ENCODE results near the gene PCDHA1. TPM values are rescaled to one million over a fixed set of nuclear protein-coding genes. Genes with fewer than 3 reads are reported as not detected.

The PCDHA1 gene
- total RNA-seq, 1 experiment from 2014 or later: 0.45 TPM

DNA sequence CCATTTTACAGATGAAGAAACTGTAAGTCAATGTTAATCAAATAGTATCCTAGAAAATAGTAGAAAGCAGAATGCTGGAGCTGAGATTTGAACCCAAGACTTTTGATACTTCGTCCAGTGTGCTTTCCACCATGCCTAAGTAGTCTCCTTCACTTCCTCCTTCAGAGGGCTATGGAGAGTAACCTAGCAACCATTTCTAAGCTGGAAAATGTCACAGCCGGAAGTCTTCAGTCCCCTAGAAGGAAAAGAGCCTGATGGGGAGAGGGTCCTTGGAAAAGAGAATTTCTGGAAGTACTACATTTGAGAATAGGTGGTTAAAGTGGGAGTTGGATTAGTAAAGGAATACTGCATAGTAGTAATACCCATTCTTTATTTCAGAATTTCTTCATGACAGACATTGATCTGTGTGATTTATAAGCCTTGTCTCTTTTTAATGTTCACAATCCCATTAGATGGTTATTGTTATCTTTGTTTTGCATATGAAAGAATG is 213.0 kb downstream of the PCDHA1 start:
- no peak for TF ChIP-seq EZH2 (IDR thresholded peaks at IDR 0.05; ENCODE audit: borderline replicate concordance, low read depth, low read length, poor library complexity, severe bottlenecking)
- TF ChIP-seq, protein P1, sequence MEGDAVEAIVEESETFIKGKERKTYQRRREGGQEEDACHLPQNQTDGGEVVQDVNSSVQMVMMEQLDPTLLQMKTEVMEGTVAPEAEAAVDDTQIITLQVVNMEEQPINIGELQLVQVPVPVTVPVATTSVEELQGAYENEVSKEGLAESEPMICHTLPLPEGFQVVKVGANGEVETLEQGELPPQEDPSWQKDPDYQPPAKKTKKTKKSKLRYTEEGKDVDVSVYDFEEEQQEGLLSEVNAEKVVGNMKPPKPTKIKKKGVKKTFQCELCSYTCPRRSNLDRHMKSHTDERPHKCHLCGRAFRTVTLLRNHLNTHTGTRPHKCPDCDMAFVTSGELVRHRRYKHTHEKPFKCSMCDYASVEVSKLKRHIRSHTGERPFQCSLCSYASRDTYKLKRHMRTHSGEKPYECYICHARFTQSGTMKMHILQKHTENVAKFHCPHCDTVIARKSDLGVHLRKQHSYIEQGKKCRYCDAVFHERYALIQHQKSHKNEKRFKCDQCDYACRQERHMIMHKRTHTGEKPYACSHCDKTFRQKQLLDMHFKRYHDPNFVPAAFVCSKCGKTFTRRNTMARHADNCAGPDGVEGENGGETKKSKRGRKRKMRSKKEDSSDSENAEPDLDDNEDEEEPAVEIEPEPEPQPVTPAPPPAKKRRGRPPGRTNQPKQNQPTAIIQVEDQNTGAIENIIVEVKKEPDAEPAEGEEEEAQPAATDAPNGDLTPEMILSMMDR (conservative IDR thresholded peaks at IDR 0.05; ENCODE audit: low read depth, low read length): no peak
- intact Hi-C loops (cut with micrococcal nuclease; ENCODE audit: unreplicated experiment): no loop called here
- DNase-seq (ENCODE audit: low spot score): peak; percentile 23
- no TSS peak for BruUV-seq (replicated peaks)
- peaks cover 75% of the 10 kb centered on the region for H3K4me1 ChIP-seq (ENCODE audit: insufficient read depth, low read length, poor library complexity, severe bottlenecking)
- no peaks in the 10 kb centered on the region for H3K36me3 ChIP-seq (ENCODE audit: insufficient read depth, low read length, poor library complexity, severe bottlenecking)
- no peaks in the 10 kb centered on the region for H3K9me3 ChIP-seq (ENCODE audit: low read depth, low read length, poor library complexity, severe bottlenecking)
- ChIA-PET POLR2A (ENCODE audit: low non-redundant PET) (no interaction called here), CTCF (no interaction called here)
- no peaks in the 10 kb centered on the region for H3K27me3 ChIP-seq (replicated peaks; ENCODE audit: insufficient read depth, low read depth, low read length, poor library complexity)
- H3K4me3 ChIP-seq (ENCODE audit: low read depth, low read length, poor library complexity, severe bottlenecking): no peak overlapping the region
- H3K27ac ChIP-seq (ENCODE audit: low read depth, low read length, poor library complexity, severe bottlenecking): peak overlapping the region; percentile 13

DNA sequence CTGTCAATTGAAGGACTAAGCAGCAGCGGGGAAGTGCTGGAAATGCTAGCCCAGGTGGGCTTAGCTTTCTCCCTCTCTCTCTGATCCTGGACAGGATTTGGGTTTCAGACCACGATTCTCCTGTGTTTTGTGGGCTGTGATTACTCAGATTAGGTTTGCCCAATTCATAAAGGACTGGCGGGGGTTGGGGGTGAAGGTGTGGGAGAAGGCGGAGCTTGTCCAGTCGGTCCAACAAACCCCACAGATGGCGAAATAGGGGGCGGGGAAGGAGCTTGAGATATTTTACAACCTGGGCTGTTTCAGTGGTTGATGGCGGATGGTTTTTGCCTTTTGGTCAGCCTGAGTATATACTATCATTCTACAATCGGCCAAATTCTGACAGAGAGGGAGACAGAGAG is 215.5 kb downstream of the PCDHA1 start:
- ChIA-PET POLR2A (ENCODE audit: low non-redundant PET) (interaction anchor here (1.3 kb wide), 1 partner anchor 39 kb away, joined by 4 read pairs; no protein-coding TSS in a partner anchor), CTCF (interaction anchor here (0.6 kb wide), 1 partner anchor 133 kb away, joined by 3 read pairs; the partner anchor contains the start of gene PCDHA11)
- TSS peak; percentile 86 for BruUV-seq (replicated peaks)
- TF ChIP-seq EZH2 (IDR thresholded peaks at IDR 0.05; ENCODE audit: borderline replicate concordance, low read depth, low read length, poor library complexity, severe bottlenecking): no peak
- TF ChIP-seq, protein P1 (conservative IDR thresholded peaks at IDR 0.05; ENCODE audit: low read depth, low read length): no peak
- peak overlapping the region; percentile 38 for H3K4me3 ChIP-seq (ENCODE audit: low read depth, low read length, poor library complexity, severe bottlenecking)
- no peaks in the 10 kb centered on the region for H3K9me3 ChIP-seq (ENCODE audit: low read depth, low read length, poor library complexity, severe bottlenecking)
- H3K27me3 ChIP-seq (replicated peaks; ENCODE audit: insufficient read depth, low read depth, low read length, poor library complexity): no peaks in the 10 kb centered on the region
- H3K27ac ChIP-seq (ENCODE audit: low read depth, low read length, poor library complexity, severe bottlenecking): peak overlapping the region; percentile 91
- H3K4me1 ChIP-seq (ENCODE audit: insufficient read depth, low read length, poor library complexity, severe bottlenecking): peaks cover 78% of the 10 kb centered on the region
- H3K36me3 ChIP-seq (ENCODE audit: insufficient read depth, low read length, poor library complexity, severe bottlenecking): no peaks in the 10 kb centered on the region
- peak; percentile 74 for DNase-seq (ENCODE audit: low spot score)
- intact Hi-C loops (cut with micrococcal nuclease; ENCODE audit: unreplicated experiment): loop anchor here (5.0 kb wide), 1 partner anchor 34 kb away; the partner anchor contains the start of gene PCDHAC2

DNA sequence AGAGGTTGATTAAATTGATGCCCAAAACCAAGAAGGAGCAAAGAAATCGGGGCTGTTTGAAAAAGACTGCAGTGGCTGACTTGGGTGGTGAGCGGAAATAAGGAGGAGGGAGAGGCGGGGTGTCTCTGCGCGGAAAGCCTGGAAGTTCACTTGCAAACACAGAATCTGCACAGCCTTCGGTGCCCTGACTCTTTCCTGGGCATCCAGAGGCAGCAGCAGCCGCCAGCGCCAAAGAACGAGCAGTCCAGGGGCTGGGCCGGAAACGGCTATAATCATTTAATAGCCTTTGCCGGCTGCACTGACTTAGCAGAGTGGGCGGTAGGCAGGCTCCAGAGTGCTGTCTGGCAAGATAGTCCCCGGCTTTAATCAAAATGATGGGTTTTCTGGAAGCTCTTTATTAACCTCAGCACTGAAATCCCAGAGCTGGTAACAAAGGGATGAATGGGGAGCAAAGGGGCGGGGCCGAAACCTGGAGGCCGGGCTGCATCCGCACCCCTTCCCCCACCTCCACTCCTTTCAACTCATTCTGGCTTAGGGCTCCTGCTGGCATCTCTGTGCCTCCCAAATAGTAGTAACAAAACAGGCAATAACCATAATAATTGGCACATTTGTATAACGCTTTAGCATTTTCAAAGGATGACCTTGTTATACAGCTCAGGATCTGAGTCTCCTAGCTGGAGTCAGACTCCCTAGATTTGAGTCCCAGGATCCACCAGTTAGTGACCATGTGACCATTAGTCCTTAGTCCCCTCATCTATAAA is 216.1 kb downstream of the PCDHA1 start:
- Histone ChIP-seq H3K4me3 (ENCODE audit: low read depth, low read length, poor library complexity, severe bottlenecking) (peak overlapping the region; percentile 38), H3K4me1 (ENCODE audit: insufficient read depth, low read length, poor library complexity, severe bottlenecking) (peaks cover 72% of the 10 kb centered on the region), H3K27me3 (replicated peaks; ENCODE audit: insufficient read depth, low read depth, low read length, poor library complexity) (no peaks in the 10 kb centered on the region), H3K9me3 (ENCODE audit: low read depth, low read length, poor library complexity, severe bottlenecking) (no peaks in the 10 kb centered on the region), H3K36me3 (ENCODE audit: insufficient read depth, low read length, poor library complexity, severe bottlenecking) (no peaks in the 10 kb centered on the region), H3K27ac (ENCODE audit: low read depth, low read length, poor library complexity, severe bottlenecking) (peak overlapping the region; percentile 91)
- DNase-seq (ENCODE audit: low spot score): peak; percentile 98
- POLR2A ChIA-PET (ENCODE audit: low non-redundant PET): interaction anchor here (1.3 kb wide), 1 partner anchor 38 kb away, joined by 4 read pairs; no protein-coding TSS in a partner anchor
- no TSS peak for BruUV-seq (replicated peaks)
- CTCF ChIA-PET: no interaction called here
- intact Hi-C loops (cut with micrococcal nuclease; ENCODE audit: unreplicated experiment): loop anchor here (1.0 to 5.0 kb wide), 2 partner anchors 35 to 38 kb away; partner anchors contain the start of gene PCDHAC2
- TF ChIP-seq, protein P1 (conservative IDR thresholded peaks at IDR 0.05; ENCODE audit: low read depth, low read length): no peak
- no peak for TF ChIP-seq EZH2 (IDR thresholded peaks at IDR 0.05; ENCODE audit: borderline replicate concordance, low read depth, low read length, poor library complexity, severe bottlenecking)

Measured in A673 (cell line).